Endothelial cell of umbilical vein (primary cell): ENCODE data around the gene CATSPERD.

ENCODE experiments used
- POLR2A ChIP-seq: IDR thresholded peaks from 2 replicates; pipeline ENCODE4 v1.6.1; 2012; ENCODE audit warnings: low read depth, mild to moderate bottlenecking, control low read depth, low read length
- POLR2AphosphoS5 ChIP-seq: IDR thresholded peaks from 2 replicates; pipeline ENCODE4 v1.6.1; 2012; ENCODE audit warnings: low read depth, mild to moderate bottlenecking, control low read depth, low read length, moderate library complexity; ENCODE audit not compliant: insufficient read depth
- TF ChIP-seq, protein P1 (sequence below), 2 donors: IDR thresholded peaks; 1 replicate in 1 of 2; 2 replicates in 1 of 2; pipeline ENCODE4 v1.5.1; 2011; ENCODE audit warnings: low read length in 2 of 2, mild to moderate bottlenecking in 2 of 2, moderate library complexity in 2 of 2, control low read depth in 1 of 2, inconsistent platforms in 1 of 2, low read depth in 1 of 2; ENCODE audit not compliant: insufficient read depth in 1 of 2; ENCODE audit errors: extremely low read depth in 1 of 2

GRCh38 chr19:5808120-5808816 is 87.8 kb downstream of the CATSPERD start:
- TF ChIP-seq POLR2A (no peak), POLR2AphosphoS5 (no peak)
- TF ChIP-seq, protein P1, sequence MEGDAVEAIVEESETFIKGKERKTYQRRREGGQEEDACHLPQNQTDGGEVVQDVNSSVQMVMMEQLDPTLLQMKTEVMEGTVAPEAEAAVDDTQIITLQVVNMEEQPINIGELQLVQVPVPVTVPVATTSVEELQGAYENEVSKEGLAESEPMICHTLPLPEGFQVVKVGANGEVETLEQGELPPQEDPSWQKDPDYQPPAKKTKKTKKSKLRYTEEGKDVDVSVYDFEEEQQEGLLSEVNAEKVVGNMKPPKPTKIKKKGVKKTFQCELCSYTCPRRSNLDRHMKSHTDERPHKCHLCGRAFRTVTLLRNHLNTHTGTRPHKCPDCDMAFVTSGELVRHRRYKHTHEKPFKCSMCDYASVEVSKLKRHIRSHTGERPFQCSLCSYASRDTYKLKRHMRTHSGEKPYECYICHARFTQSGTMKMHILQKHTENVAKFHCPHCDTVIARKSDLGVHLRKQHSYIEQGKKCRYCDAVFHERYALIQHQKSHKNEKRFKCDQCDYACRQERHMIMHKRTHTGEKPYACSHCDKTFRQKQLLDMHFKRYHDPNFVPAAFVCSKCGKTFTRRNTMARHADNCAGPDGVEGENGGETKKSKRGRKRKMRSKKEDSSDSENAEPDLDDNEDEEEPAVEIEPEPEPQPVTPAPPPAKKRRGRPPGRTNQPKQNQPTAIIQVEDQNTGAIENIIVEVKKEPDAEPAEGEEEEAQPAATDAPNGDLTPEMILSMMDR (IDR thresholded peaks at IDR 0.05; ENCODE audit: extremely low read depth in 1 of 2, insufficient read depth in 1 of 2, low read depth in 1 of 2, low read length in 2 of 2): no peak
